ENCODE data around the gene MFSD2B.

DNA sequence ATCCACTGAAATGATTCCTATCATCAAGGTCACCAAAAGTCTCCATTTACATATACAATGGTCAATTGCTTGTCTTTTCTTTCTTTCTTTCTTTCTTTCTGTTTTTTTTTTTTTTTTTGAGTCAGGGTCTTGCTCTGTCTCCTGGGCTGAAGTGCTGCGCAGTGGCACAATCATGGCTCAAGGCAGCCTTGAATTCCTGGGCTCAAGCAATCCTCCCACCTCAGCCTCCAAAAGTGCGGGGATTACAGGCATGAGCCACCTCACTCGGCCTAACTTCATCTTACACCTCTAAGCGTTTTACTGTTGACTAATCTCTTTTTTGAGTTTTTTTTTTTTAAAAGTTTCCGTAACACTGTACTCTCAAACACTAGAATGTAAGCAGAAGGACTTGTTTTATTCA is 65.4 kb downstream of the MFSD2B start:
- TF ChIP-seq, protein P1, sequence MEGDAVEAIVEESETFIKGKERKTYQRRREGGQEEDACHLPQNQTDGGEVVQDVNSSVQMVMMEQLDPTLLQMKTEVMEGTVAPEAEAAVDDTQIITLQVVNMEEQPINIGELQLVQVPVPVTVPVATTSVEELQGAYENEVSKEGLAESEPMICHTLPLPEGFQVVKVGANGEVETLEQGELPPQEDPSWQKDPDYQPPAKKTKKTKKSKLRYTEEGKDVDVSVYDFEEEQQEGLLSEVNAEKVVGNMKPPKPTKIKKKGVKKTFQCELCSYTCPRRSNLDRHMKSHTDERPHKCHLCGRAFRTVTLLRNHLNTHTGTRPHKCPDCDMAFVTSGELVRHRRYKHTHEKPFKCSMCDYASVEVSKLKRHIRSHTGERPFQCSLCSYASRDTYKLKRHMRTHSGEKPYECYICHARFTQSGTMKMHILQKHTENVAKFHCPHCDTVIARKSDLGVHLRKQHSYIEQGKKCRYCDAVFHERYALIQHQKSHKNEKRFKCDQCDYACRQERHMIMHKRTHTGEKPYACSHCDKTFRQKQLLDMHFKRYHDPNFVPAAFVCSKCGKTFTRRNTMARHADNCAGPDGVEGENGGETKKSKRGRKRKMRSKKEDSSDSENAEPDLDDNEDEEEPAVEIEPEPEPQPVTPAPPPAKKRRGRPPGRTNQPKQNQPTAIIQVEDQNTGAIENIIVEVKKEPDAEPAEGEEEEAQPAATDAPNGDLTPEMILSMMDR (IDR thresholded peaks at IDR 0.05) = no peak
- no peak for TF ChIP-seq EZH2 (IDR thresholded peaks at IDR 0.05)
- TF ChIP-seq EZH2phosphoT487 (IDR thresholded peaks at IDR 0.05) = no peak
